GM23338 (cell line): ENCODE data around the gene GDF11. TPM values are rescaled to one million over a fixed set of nuclear protein-coding genes. Genes with fewer than 3 reads are reported as not detected.
A peak's percentile ranks its signal among the peaks of the same experiment; 100 is the strongest.

Experiments used
- ATAC-seq: fragments of 200-7000 bp; cut with Tn5 transposase; 3 replicates; pipeline ENCODE4 v1.9.1; 2020
- DNase-seq: peaks from one replicate; pipeline ENCODE4 v3.0.0-alpha.2; 2015; ENCODE audit warnings: low spot score
- H2AFZ ChIP-seq: fragments of 200-600 bp; sonication (generic); 2 replicates; pipeline ENCODE4 v1.8.0; 2016; ENCODE audit warnings: antibody characterized with exemption, mild to moderate bottlenecking, moderate library complexity
- H3F3A ChIP-seq: fragments of 200-600 bp; sonication (generic); replicated peaks from 2 replicates; pipeline ENCODE4 v1.8.0; 2017; ENCODE audit warnings: antibody characterized with exemption, mixed run types, low read depth
- H3K27ac ChIP-seq: fragments of 200-600 bp; sonication (generic); 2 replicates; pipeline ENCODE4 v1.6.1; 2016; ENCODE audit warnings: low read depth
- H3K27me3 ChIP-seq: fragments of 200-600 bp; sonication (generic); 2 replicates; pipeline ENCODE4 v1.8.0; 2016; ENCODE audit warnings: mild to moderate bottlenecking, mixed run types, moderate library complexity; ENCODE audit not compliant: insufficient read depth
- H3K36me3 ChIP-seq: fragments of 200-600 bp; sonication (generic); 2 replicates; pipeline ENCODE4 v1.8.0; 2016; ENCODE audit warnings: mild to moderate bottlenecking; ENCODE audit not compliant: insufficient read depth
- H3K4me1 ChIP-seq: fragments of 200-600 bp; sonication (generic); 2 replicates; pipeline ENCODE4 v1.8.0; 2016; ENCODE audit warnings: mild to moderate bottlenecking, moderate library complexity; ENCODE audit not compliant: insufficient read depth
- H3K4me2 ChIP-seq: fragments of 200-600 bp; sonication (generic); 2 replicates; pipeline ENCODE4 v1.7.1; 2017; ENCODE audit warnings: mixed run types
- H3K4me3 ChIP-seq: fragments of 200-600 bp; sonication (generic); 2 replicates; pipeline ENCODE4 v1.6.1; 2016; ENCODE audit warnings: mixed run types
- H3K79me2 ChIP-seq: fragments of 200-600 bp; sonication (generic); replicated peaks from 2 replicates; pipeline ENCODE4 v1.8.0; 2017; ENCODE audit warnings: mild to moderate bottlenecking; ENCODE audit not compliant: insufficient read depth
- H3K9me2 ChIP-seq: fragments of 200-600 bp; sonication (generic); 2 replicates; pipeline ENCODE4 v1.8.0; 2017; ENCODE audit not compliant: insufficient read depth
- H4K20me1 ChIP-seq: fragments of 200-600 bp; sonication (generic); replicated peaks from 2 replicates; pipeline ENCODE4 v1.8.0; 2017; ENCODE audit warnings: mild to moderate bottlenecking; ENCODE audit not compliant: insufficient read depth
- H3K27ac Mint-ChIP-seq: 2 replicates; pipeline ENCODE4 v1.8.0; 2020; ENCODE audit warnings: inconsistent platforms, mild to moderate bottlenecking, moderate library complexity, mixed read lengths
- H3K27me3 Mint-ChIP-seq: 3 replicates; pipeline ENCODE4 v1.8.0; 2022; ENCODE audit warnings: low read depth, mild to moderate bottlenecking, moderate library complexity, mixed read lengths, inconsistent platforms; ENCODE audit not compliant: insufficient read depth, poor library complexity
- H3K36me3 Mint-ChIP-seq: 3 replicates; pipeline ENCODE4 v1.8.0; 2021; ENCODE audit warnings: low read depth, mild to moderate bottlenecking, inconsistent platforms, moderate library complexity, mixed read lengths
- H3K4me1 Mint-ChIP-seq: 3 replicates; pipeline ENCODE4 v1.8.0; 2020; ENCODE audit warnings: mild to moderate bottlenecking, inconsistent platforms, mixed read lengths
- H3K4me3 Mint-ChIP-seq: 3 replicates; pipeline ENCODE4 v1.8.0; 2021; ENCODE audit warnings: moderate library complexity, mild to moderate bottlenecking, inconsistent platforms, mixed read lengths
- H3K9me3 Mint-ChIP-seq: 3 replicates; pipeline ENCODE4 v1.8.0; 2020; ENCODE audit warnings: moderate library complexity, mild to moderate bottlenecking, inconsistent platforms, mixed read lengths
- CREB1 ChIP-seq: fragments of 250-450 bp; sonication (Bioruptor Pico); IDR thresholded peaks from 2 replicates; pipeline ENCODE4 v1.5.0; 2020; ENCODE audit warnings: low read depth, mild to moderate bottlenecking, moderate library complexity
- CTCF ChIP-seq, 2 experiments: fragments of 200-600 bp in 1 of 2; sonication (generic) in 1 of 2; conservative IDR thresholded peaks; 2 replicates each; pipeline versions ENCODE4 v1.5.1 to v1.6.1; 2016 to 2017; ENCODE audit warnings: antibody characterized with exemption in 2 of 2, low read depth in 2 of 2, mild to moderate bottlenecking in 2 of 2, moderate library complexity in 1 of 2
- ETS1 ChIP-seq: IDR thresholded peaks from 2 replicates; pipeline ENCODE4 v1.6.1; 2016; ENCODE audit warnings: antibody characterized with exemption
- EZH2 ChIP-seq: fragments of 200-600 bp; sonication (generic); IDR thresholded peaks from one replicate; pipeline ENCODE4 v1.8.0; 2017; ENCODE audit warnings: antibody characterized with exemption, mild to moderate bottlenecking, low read depth; ENCODE audit not compliant: unreplicated experiment
- EZH2phosphoT487 ChIP-seq: fragments of 200-600 bp; sonication (generic); IDR thresholded peaks from one replicate; pipeline ENCODE4 v1.8.1; 2018; ENCODE audit warnings: antibody characterized with exemption; ENCODE audit not compliant: unreplicated experiment
- JUNB ChIP-seq: IDR thresholded peaks from one replicate; pipeline ENCODE4 v1.6.1; 2016; ENCODE audit warnings: antibody characterized with exemption; ENCODE audit not compliant: unreplicated experiment
- NANOG ChIP-seq: IDR thresholded peaks from 2 replicates; pipeline ENCODE4 v1.6.1; 2016; ENCODE audit warnings: antibody characterized with exemption, borderline replicate concordance
- POLR2AphosphoS5 ChIP-seq: IDR thresholded peaks from 2 replicates; pipeline ENCODE4 v1.6.1; 2016; ENCODE audit warnings: antibody characterized with exemption, low read depth
- REST ChIP-seq: IDR thresholded peaks from one replicate; pipeline ENCODE4 v1.6.1; 2018; ENCODE audit warnings: antibody characterized with exemption; ENCODE audit not compliant: unreplicated experiment
- STAT1 ChIP-seq: IDR thresholded peaks from one replicate; pipeline ENCODE4 v1.6.1; 2016; ENCODE audit warnings: antibody characterized with exemption; ENCODE audit not compliant: unreplicated experiment
- ZNF114 ChIP-seq: fragments of 250-450 bp; sonication (Bioruptor Pico); IDR thresholded peaks from 2 replicates; pipeline ENCODE4 v1.5.0; 2020; ENCODE audit warnings: mild to moderate bottlenecking, moderate library complexity
- ZNF331 ChIP-seq: fragments of 250-450 bp; sonication (Bioruptor Pico); IDR thresholded peaks from 2 replicates; pipeline ENCODE4 v1.5.0; 2020; ENCODE audit warnings: low read depth, mild to moderate bottlenecking, moderate library complexity
- polyA plus RNA-seq: library from polyadenylated mRNA; unstranded; fragments of >200 nt; fragmentation: Nextera tagmentation; extraction: Ambion mirVana; gene quantifications from 2 replicates; pipeline ENCODE4 v1.2.1, GENCODE V29; 2016
- total RNA-seq: library from RNA; depleted of rRNA; stranded (reverse); fragments of >200 nt; shearing (Covaris generic); gene quantifications from 2 replicates; pipeline ENCODE4 v1.2.3, GENCODE V29; 2014
- TF ChIP-seq, protein P1 (sequence below): fragments of 250-450 bp; sonication (Bioruptor Pico); IDR thresholded peaks from 2 replicates; pipeline ENCODE4 v1.5.0; 2020; ENCODE audit warnings: mild to moderate bottlenecking, moderate library complexity

GDF11 gene
- total and polyA plus RNA-seq, 2 experiments from 2014 or later: 3.7 to 12.5 TPM

DNA sequence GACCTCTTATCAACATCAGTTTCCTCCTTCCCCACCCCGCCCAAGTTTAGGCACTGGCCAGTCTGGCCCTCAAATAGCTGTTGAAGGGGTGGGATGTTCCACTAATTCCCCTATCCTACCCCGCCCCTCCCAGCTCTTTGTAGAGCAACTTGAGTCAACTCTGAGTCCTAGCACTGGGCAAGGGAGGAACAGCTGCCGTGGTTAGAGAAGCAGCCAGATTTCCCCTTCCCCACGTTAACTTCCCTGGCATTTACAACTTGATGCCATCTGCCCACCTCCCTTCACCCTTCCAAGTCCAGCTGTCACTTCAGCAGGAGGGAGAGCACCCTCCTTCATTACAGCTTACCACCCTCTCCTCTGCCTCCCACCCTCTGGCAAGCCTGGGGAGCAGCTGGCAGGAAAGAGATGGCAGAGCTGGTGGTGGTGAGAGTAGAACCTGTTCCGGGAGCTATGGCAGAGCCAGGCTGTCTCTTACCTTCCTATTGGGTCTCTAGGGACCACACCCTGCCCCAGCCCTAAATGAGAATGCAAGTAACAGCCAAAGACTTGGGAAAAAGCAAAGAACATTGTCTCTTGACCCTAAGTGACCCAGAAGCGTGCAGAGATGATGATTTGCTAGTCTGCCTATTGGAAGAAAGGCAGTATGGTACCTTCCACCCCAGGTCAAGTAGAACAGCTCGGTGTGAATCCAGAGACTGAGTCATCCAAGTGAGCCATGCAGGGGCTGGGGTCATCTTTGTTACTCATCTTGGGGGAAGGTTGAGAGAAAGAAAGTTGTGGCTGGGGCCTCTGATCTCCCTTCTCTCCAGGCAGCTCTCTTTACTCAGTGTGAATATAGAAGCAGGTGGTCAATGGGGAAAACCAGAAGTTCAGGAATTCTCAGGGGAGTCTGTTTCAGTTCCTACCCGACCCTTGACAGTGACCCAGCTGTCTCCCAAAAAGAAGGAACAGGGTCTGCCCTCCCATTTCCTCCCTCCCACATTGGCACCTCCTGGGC is 25.6 kb upstream of the GDF11 start:
- Histone ChIP-seq H3K4me1 (peaks cover 37% of the 10 kb centered on the region), H4K20me1 (no peaks in the 10 kb centered on the region), H3K4me2 (peak overlapping the region; percentile 98), H3K36me3 (no peaks in the 10 kb centered on the region), H3K27ac (peak overlapping the region; percentile 97), H3K4me3 (peak overlapping the region; percentile 94), H3K79me2 (peaks cover 10% of the 10 kb centered on the region; the same call in 1 of the 2 replicates), H3K9me2 (no peaks in the 10 kb centered on the region), H3K27me3 (peaks cover under 1% of the 10 kb centered on the region; the same call in 1 of the 2 replicates), H2AFZ (no peak overlapping the region), H3F3A (peaks cover 16% of the 10 kb centered on the region; the same call in 1 of the 2 replicates)
- TF ChIP-seq STAT1: no peak
- TF ChIP-seq EZH2: no peak
- TF ChIP-seq ZNF114 (CRISPR knock-in tag): no peak
- no peak for TF ChIP-seq ZNF331 (CRISPR knock-in tag)
- TF ChIP-seq REST: no peak
- TF ChIP-seq NANOG: no peak
- TF ChIP-seq CREB1 (CRISPR knock-in tag): no peak
- no peak for TF ChIP-seq JUNB
- TF ChIP-seq, protein P1, sequence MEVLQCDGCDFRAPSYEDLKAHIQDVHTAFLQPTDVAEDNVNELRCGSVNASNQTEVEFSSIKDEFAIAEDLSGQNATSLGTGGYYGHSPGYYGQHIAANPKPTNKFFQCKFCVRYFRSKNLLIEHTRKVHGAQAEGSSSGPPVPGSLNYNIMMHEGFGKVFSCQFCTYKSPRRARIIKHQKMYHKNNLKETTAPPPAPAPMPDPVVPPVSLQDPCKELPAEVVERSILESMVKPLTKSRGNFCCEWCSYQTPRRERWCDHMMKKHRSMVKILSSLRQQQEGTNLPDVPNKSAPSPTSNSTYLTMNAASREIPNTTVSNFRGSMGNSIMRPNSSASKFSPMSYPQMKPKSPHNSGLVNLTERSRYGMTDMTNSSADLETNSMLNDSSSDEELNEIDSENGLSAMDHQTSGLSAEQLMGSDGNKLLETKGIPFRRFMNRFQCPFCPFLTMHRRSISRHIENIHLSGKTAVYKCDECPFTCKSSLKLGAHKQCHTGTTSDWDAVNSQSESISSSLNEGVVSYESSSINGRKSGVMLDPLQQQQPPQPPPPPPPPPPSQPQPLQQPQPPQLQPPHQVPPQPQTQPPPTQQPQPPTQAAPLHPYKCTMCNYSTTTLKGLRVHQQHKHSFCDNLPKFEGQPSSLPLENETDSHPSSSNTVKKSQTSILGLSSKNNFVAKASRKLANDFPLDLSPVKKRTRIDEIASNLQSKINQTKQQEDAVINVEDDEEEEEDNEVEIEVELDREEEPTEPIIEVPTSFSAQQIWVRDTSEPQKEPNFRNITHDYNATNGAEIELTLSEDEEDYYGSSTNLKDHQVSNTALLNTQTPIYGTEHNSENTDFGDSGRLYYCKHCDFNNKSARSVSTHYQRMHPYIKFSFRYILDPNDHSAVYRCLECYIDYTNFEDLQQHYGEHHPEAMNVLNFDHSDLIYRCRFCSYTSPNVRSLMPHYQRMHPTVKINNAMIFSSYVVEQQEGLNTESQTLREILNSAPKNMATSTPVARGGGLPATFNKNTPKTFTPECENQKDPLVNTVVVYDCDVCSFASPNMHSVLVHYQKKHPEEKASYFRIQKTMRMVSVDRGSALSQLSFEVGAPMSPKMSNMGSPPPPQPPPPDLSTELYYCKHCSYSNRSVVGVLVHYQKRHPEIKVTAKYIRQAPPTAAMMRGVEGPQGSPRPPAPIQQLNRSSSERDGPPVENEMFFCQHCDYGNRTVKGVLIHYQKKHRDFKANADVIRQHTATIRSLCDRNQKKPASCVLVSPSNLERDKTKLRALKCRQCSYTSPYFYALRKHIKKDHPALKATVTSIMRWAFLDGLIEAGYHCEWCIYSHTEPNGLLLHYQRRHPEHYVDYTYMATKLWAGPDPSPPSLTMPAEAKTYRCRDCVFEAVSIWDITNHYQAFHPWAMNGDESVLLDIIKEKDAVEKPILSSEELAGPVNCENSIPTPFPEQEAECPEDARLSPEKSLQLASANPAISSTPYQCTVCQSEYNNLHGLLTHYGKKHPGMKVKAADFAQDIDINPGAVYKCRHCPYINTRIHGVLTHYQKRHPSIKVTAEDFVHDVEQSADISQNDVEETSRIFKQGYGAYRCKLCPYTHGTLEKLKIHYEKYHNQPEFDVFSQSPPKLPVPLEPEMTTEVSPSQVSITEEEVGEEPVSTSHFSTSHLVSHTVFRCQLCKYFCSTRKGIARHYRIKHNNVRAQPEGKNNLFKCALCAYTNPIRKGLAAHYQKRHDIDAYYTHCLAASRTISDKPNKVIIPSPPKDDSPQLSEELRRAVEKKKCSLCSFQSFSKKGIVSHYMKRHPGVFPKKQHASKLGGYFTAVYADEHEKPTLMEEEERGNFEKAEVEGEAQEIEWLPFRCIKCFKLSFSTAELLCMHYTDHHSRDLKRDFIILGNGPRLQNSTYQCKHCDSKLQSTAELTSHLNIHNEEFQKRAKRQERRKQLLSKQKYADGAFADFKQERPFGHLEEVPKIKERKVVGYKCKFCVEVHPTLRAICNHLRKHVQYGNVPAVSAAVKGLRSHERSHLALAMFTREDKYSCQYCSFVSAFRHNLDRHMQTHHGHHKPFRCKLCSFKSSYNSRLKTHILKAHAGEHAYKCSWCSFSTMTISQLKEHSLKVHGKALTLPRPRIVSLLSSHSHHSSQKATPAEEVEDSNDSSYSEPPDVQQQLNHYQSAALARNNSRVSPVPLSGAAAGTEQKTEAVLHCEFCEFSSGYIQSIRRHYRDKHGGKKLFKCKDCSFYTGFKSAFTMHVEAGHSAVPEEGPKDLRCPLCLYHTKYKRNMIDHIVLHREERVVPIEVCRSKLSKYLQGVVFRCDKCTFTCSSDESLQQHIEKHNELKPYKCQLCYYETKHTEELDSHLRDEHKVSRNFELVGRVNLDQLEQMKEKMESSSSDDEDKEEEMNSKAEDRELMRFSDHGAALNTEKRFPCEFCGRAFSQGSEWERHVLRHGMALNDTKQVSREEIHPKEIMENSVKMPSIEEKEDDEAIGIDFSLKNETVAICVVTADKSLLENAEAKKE (CRISPR knock-in tag): no peak
- TF ChIP-seq CTCF (conservative IDR thresholded peaks at IDR 0.05; ENCODE audit: low read depth in 2 of 2): no peak
- TF ChIP-seq POLR2AphosphoS5: no peak
- no peak for TF ChIP-seq ETS1
- TF ChIP-seq EZH2phosphoT487: no peak
- ATAC-seq: no peak
- peak overlapping the region; percentile 96 for H3K27ac Mint-ChIP-seq
- DNase-seq: no peak
- H3K4me3 Mint-ChIP-seq: peak overlapping the region; percentile 82
- peaks cover 6% of the 10 kb centered on the region; the same call in 2 of the 3 replicates for H3K9me3 Mint-ChIP-seq
- H3K36me3 Mint-ChIP-seq: peaks cover 4% of the 10 kb centered on the region; the same call in 2 of the 3 replicates
- peaks cover 28% of the 10 kb centered on the region for H3K27me3 Mint-ChIP-seq
- H3K4me1 Mint-ChIP-seq: peaks cover 35% of the 10 kb centered on the region
